ENCODE data around the gene RC3H1. TPM values are rescaled to one million over a fixed set of nuclear protein-coding genes. Genes with fewer than 3 reads are reported as not detected.

The RC3H1 gene
- total and polyA plus RNA-seq, 2 of the 13 experiments (the other 11 are each of a cell fraction or from before 2014, with no cell fraction given) = 11.2 to 19.6 TPM

DNA sequence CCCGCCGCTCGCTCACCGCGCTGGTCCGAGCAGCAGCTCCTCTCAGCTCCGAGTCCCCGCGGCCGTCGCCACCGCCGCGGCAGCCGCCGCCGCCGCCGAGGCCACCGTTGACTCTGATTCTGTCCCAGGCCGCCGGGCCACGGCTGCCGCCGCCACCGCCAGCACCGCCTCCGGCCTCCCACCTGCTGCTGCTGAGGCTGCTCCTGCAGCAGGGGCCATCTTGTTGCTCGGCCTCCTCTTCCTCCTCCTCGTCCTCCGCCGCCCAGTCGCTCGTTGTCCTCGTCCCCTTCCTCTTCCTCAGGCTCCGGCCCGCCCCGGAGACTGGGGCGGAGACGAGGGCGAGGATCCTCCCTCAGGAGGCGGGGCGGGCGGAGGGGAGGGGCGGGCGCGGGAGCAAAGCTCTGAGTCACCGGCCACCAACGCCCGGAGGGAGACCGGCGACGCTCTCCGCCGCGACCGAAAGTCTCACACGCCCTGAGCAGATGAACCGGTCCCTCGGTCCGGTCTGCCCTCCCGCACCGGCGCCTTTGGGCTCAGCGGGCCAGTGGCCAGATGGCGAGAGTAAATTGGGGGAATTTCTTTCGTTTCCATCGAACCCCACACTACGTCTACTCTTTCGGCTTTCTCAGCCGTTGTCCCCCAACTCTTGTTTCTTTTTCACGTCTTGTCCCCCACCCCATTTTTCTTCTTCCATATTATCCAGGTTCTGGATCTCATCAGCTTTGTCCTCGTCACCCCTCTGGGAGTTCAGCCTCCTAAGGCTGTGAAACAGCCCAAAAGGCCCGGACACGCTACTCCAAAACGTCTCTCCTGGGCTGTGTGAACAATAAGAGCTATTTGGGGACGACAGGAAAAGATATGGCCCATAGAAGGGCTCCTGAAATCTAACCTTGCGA, at the start of gene RC3H1 (continued):
- TF ChIP-seq, protein P1, sequence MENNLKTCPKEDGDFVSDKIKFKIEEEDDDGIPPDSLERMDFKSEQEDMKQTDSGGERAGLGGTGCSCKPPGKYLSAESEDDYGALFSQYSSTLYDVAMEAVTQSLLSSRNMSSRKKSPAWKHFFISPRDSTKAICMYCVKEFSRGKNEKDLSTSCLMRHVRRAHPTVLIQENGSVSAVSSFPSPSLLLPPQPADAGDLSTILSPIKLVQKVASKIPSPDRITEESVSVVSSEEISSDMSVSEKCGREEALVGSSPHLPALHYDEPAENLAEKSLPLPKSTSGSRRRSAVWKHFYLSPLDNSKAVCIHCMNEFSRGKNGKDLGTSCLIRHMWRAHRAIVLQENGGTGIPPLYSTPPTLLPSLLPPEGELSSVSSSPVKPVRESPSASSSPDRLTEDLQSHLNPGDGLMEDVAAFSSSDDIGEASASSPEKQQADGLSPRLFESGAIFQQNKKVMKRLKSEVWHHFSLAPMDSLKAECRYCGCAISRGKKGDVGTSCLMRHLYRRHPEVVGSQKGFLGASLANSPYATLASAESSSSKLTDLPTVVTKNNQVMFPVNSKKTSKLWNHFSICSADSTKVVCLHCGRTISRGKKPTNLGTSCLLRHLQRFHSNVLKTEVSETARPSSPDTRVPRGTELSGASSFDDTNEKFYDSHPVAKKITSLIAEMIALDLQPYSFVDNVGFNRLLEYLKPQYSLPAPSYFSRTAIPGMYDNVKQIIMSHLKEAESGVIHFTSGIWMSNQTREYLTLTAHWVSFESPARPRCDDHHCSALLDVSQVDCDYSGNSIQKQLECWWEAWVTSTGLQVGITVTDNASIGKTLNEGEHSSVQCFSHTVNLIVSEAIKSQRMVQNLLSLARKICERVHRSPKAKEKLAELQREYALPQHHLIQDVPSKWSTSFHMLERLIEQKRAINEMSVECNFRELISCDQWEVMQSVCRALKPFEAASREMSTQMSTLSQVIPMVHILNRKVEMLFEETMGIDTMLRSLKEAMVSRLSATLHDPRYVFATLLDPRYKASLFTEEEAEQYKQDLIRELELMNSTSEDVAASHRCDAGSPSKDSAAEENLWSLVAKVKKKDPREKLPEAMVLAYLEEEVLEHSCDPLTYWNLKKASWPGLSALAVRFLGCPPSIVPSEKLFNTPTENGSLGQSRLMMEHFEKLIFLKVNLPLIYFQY (CRISPR knock-in tag; IDR thresholded peaks at IDR 0.05; ENCODE audit: borderline replicate concordance) = peak; percentile 82
- TF ChIP-seq ZFP90 (CRISPR knock-in tag; IDR thresholded peaks at IDR 0.05; ENCODE audit: borderline replicate concordance) = peak; percentile 56; the same call in 1 of the 2 replicates
- no peak for TF ChIP-seq MXD4 (CRISPR knock-in tag; IDR thresholded peaks at IDR 0.05)
- TF ChIP-seq NPAS2 (CRISPR knock-in tag; IDR thresholded peaks at IDR 0.05; ENCODE audit: borderline replicate concordance) = no peak
- TF ChIP-seq ZFP37 (CRISPR knock-in tag; IDR thresholded peaks at IDR 0.05; ENCODE audit: borderline replicate concordance) = peak; percentile 51; the same call in 1 of the 2 replicates
- TF ChIP-seq, protein P2, sequence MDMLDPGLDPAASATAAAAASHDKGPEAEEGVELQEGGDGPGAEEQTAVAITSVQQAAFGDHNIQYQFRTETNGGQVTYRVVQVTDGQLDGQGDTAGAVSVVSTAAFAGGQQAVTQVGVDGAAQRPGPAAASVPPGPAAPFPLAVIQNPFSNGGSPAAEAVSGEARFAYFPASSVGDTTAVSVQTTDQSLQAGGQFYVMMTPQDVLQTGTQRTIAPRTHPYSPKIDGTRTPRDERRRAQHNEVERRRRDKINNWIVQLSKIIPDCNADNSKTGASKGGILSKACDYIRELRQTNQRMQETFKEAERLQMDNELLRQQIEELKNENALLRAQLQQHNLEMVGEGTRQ (IDR thresholded peaks at IDR 0.05; ENCODE audit: low read depth, low read length) = no peak
- TF ChIP-seq, protein P2 (CRISPR knock-in tag; IDR thresholded peaks at IDR 0.05; ENCODE audit: borderline replicate concordance) = no peak
- TF ChIP-seq, protein P3, sequence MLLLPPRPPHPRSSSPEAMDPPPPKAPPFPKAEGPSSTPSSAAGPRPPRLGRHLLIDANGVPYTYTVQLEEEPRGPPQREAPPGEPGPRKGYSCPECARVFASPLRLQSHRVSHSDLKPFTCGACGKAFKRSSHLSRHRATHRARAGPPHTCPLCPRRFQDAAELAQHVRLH (CRISPR knock-in tag; IDR thresholded peaks at IDR 0.05; ENCODE audit: borderline replicate concordance, low read depth) = no peak; the same call in 1 of the 2 replicates
- TF ChIP-seq CBX2 (IDR thresholded peaks at IDR 0.05; ENCODE audit: low read depth, low read length) = no peak
- TF ChIP-seq CBX2 (CRISPR knock-in tag; IDR thresholded peaks at IDR 0.05; ENCODE audit: low read depth) = no peak
- TF ChIP-seq ZNF326 (CRISPR knock-in tag; IDR thresholded peaks at IDR 0.05; ENCODE audit: borderline replicate concordance) = no peak
- no peak for TF ChIP-seq ZNF260 (CRISPR knock-in tag; IDR thresholded peaks at IDR 0.05; ENCODE audit: borderline replicate concordance, low read depth)
- TF ChIP-seq, protein P4, sequence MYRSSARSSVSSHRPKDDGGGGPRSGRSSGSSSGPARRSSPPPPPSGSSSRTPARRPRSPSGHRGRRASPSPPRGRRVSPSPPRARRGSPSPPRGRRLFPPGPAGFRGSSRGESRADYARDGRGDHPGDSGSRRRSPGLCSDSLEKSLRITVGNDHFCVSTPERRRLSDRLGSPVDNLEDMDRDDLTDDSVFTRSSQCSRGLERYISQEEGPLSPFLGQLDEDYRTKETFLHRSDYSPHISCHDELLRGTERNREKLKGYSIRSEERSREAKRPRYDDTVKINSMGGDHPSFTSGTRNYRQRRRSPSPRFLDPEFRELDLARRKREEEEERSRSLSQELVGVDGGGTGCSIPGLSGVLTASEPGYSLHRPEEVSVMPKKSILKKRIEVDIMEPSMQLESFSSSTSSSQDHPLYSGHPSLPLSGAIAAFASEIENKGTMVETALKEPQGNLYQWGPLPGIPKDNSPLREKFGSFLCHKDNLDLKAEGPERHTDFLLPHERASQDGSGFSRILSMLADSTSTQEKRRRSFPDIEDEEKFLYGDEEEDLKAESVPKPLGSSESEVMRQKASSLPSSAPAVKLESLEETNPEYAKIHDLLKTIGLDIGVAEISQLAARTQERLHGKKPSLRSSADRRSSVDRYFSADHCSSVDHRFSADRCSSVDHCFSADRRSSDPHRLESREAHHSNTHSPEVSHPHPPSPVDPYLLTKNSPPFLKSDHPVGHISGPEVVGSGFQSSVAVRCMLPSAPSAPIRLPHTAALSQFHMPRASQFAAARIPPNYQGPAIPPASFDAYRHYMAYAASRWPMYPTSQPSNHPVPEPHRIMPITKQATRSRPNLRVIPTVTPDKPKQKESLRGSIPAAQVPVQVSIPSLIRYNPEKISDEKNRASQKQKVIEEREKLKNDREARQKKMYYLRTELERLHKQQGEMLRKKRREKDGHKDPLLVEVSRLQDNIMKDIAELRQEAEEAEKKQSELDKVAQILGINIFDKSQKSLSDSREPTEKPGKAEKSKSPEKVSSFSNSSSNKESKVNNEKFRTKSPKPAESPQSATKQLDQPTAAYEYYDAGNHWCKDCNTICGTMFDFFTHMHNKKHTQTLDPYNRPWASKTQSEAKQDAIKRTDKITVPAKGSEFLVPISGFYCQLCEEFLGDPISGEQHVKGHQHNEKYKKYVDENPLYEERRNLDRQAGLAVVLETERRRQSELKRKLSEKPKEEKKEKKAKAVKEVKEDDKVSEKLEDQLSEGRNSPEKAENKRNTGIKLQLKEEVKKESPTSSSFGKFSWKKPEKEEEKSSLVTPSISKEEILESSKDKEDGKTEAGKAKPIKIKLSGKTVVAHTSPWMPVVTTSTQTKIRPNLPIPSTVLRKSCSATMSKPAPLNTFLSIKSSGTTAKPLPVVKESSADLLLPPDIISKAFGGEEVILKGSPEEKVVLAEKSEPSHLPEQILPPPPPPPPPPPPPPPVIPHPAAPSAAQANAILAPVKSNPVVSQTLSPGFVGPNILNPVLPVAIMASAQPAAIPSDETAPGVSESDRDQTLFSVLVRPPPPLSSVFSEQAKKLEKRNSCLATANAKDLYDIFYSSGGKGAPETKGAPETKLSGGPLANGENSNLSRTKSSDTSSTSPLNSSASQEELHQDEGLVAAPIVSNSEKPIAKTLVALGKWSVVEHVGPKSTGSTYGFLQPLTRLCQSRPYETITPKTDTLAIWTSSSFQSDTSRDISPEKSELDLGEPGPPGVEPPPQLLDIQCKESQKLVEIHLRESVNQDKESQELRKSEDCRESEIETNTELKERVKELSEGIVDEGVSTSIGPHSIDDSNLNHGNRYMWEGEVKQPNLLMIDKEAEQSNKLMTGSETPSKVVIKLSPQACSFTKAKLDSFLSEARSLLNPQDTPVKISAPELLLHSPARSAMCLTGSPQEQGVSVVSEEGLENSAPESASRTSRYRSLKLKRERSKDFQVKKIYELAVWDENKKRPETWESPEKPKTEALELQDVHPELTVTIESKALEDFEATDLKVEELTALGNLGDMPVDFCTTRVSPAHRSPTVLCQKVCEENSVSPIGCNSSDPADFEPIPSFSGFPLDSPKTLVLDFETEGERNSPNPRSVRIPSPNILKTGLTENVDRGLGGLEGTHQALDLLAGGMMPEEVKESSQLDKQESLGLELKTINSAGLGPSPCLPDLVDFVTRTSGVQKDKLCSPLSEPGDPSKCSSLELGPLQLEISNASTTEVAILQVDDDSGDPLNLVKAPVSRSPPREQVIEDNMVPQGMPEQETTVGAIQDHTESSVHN (CRISPR knock-in tag; IDR thresholded peaks at IDR 0.05) = no peak

All from HepG2 (cell line).